HG02571 (cell line): ENCODE data around the gene COL23A1.

ENCODE experiments used
- ATAC-seq: cut with Tn5 transposase; IDR thresholded peaks from one replicate; pipeline ENCODE4 v1.9.1; 2021; ENCODE audit warnings: mild to moderate bottlenecking, moderate library complexity; ENCODE audit not compliant: unreplicated experiment

COL23A1 gene

GRCh38 chr5:178221282-178221681 lies 368.9 kb downstream of the COL23A1 start:
- no peak for ATAC-seq

GRCh38 chr5:178218827-178219226 lies 371.4 kb downstream of the COL23A1 start:
- ATAC-seq: no peak

GRCh38 chr5:178218237-178218776 lies 371.9 kb downstream of the COL23A1 start:
- no peak for ATAC-seq

- no peak for ATAC-seq
Observed at GRCh38 chr5:178216779-178217178, 373.4 kb downstream of the COL23A1 start.

GRCh38 chr5:178216088-178216534 lies 374.1 kb downstream of the COL23A1 start:
- no peak for ATAC-seq

- no peak for ATAC-seq
Observed at GRCh38 chr5:178215280-178216002, 374.8 kb downstream of the COL23A1 start.

- no peak for ATAC-seq
Observed at GRCh38 chr5:178214160-178214803, 375.9 kb downstream of the COL23A1 start.

- no peak for ATAC-seq
Observed at GRCh38 chr5:178213748-178214151, 376.4 kb downstream of the COL23A1 start.

GRCh38 chr5:178213003-178213461 lies 377.2 kb downstream of the COL23A1 start:
- no peak for ATAC-seq

GRCh38 chr5:178212241-178213002 lies 377.8 kb downstream of the COL23A1 start:
- ATAC-seq: no peak

GRCh38 chr5:178211095-178212048 lies 378.8 kb downstream of the COL23A1 start:
- ATAC-seq: no peak

- no peak for ATAC-seq
Observed at GRCh38 chr5:178210686-178211085, 379.5 kb downstream of the COL23A1 start.

- ATAC-seq: no peak
Observed at GRCh38 chr5:178210073-178210535, 380.1 kb downstream of the COL23A1 start.

GRCh38 chr5:178209334-178210072 lies 380.7 kb downstream of the COL23A1 start:
- no peak for ATAC-seq

GRCh38 chr5:178208540-178209227 lies 381.5 kb downstream of the COL23A1 start:
- no peak for ATAC-seq

GRCh38 chr5:178207917-178208280 lies 382.3 kb downstream of the COL23A1 start:
- no peak for ATAC-seq

GRCh38 chr5:178207183-178207916 lies 382.8 kb downstream of the COL23A1 start:
- ATAC-seq: no peak
